HepG2 (cell line): Measurements from ENCODE around the gene CNP. TPM values are rescaled to one million over a fixed set of nuclear protein-coding genes. Genes with fewer than 3 reads are reported as not detected.

ENCODE experiments used
- CBX2 ChIP-seq, 2 experiments: fragments of 200-600 bp in 1 of 2; sonication (generic); formaldehyde crosslinking in 1 of 2; IDR thresholded peaks; 2 replicates each; pipeline versions ENCODE4 v1.7.0 to v1.8.1; 2018 to 2022; ENCODE audit warnings: low read depth in 2 of 2, low read length in 1 of 2, mild to moderate bottlenecking in 1 of 2, missing genetic modification reagents in 1 of 2
- CSRNP1 ChIP-seq: sonication (generic); formaldehyde crosslinking; IDR thresholded peaks from 2 replicates; pipeline ENCODE4 v1.8.1; 2023; ENCODE audit warnings: mild to moderate bottlenecking, missing genetic modification reagents
- GATAD1 ChIP-seq: IDR thresholded peaks from 2 replicates; pipeline ENCODE4 v1.6.1; 2016; ENCODE audit warnings: missing genetic modification reagents, missing compliant biosample characterization
- GLI4 ChIP-seq: sonication (generic); formaldehyde crosslinking; IDR thresholded peaks from 2 replicates; pipeline ENCODE4 v1.5.1; 2020; ENCODE audit warnings: missing genetic modification reagents, mild to moderate bottlenecking, moderate library complexity, borderline replicate concordance
- HNRNPK ChIP-seq: fragments of 200-400 bp; formaldehyde crosslinking; IDR thresholded peaks from 2 replicates; pipeline ENCODE4 v1.6.1; 2018; ENCODE audit warnings: low read length, low read depth, moderate library complexity, mild to moderate bottlenecking; ENCODE audit not compliant: poor library complexity, severe bottlenecking
- ISX ChIP-seq: sonication (generic); formaldehyde crosslinking; conservative IDR thresholded peaks from 2 replicates; pipeline ENCODE4 v1.5.0; 2020; ENCODE audit warnings: missing genetic modification reagents
- PCBP1 ChIP-seq: fragments of 200-400 bp; formaldehyde crosslinking; IDR thresholded peaks from 2 replicates; pipeline ENCODE4 v1.6.1; 2017; ENCODE audit warnings: mild to moderate bottlenecking, low read depth, low read length, borderline replicate concordance
- SMARCE1 ChIP-seq: fragments of 450-650 bp; IDR thresholded peaks from 2 replicates; pipeline ENCODE4 v1.6.1; 2017; ENCODE audit warnings: borderline replicate concordance
- WIZ ChIP-seq: sonication (generic); formaldehyde crosslinking; IDR thresholded peaks from 2 replicates; pipeline ENCODE4 v1.5.1; 2020; ENCODE audit warnings: mild to moderate bottlenecking, missing genetic modification reagents
- YY1 ChIP-seq: IDR thresholded peaks from 2 replicates; pipeline ENCODE4 v1.6.1; 2011; ENCODE audit warnings: low read length, low read depth, moderate library complexity, mild to moderate bottlenecking; ENCODE audit not compliant: insufficient read depth, insufficient replicate concordance
- ZBTB37 ChIP-seq: sonication (generic); formaldehyde crosslinking; IDR thresholded peaks from 2 replicates; pipeline ENCODE4 v1.4.0; 2020; ENCODE audit warnings: mild to moderate bottlenecking, missing genetic modification reagents
- ZBTB4 ChIP-seq: sonication (generic); formaldehyde crosslinking; IDR thresholded peaks from 2 replicates; pipeline ENCODE4 v1.4.0; 2020; ENCODE audit warnings: missing genetic modification reagents, mild to moderate bottlenecking, borderline replicate concordance
- ZKSCAN8 ChIP-seq: IDR thresholded peaks from 2 replicates; pipeline ENCODE4 v1.6.1; 2016; ENCODE audit warnings: borderline replicate concordance, missing genetic modification reagents, missing compliant biosample characterization
- ZMYM2 ChIP-seq: sonication (generic); formaldehyde crosslinking; IDR thresholded peaks from 2 replicates; pipeline ENCODE4 v1.8.0; 2022; ENCODE audit warnings: mild to moderate bottlenecking, missing genetic modification reagents
- ZMYM4 ChIP-seq: sonication (generic); formaldehyde crosslinking; IDR thresholded peaks from 2 replicates; pipeline ENCODE4 v1.8.1; 2023; ENCODE audit warnings: mild to moderate bottlenecking, missing genetic modification reagents
- ZNF17 ChIP-seq: sonication (generic); formaldehyde crosslinking; IDR thresholded peaks from 2 replicates; pipeline ENCODE4 v1.5.0; 2020; ENCODE audit warnings: mild to moderate bottlenecking, missing genetic modification reagents
- ZNF768 ChIP-seq: sonication (generic); formaldehyde crosslinking; IDR thresholded peaks from 2 replicates; pipeline ENCODE4 v1.4.0; 2020; ENCODE audit warnings: missing genetic modification reagents
- ZNF784 ChIP-seq: sonication (generic); formaldehyde crosslinking; IDR thresholded peaks from 2 replicates; pipeline ENCODE4 v1.5.1; 2020; ENCODE audit warnings: missing genetic modification reagents, mild to moderate bottlenecking, borderline replicate concordance
- polyA plus RNA-seq, 8 experiments: library from polyadenylated mRNA; depleted of rRNA in 3 of 8; stranded (reverse) in 7 of 8; unstranded in 1 of 8; fragments of >200 nt; fragmentation: Illumina TruSeq in 4 of 8; extraction: Trizol in 4 of 8; gene quantifications; 2 replicates each; pipeline versions ENCODE4 v1.2.1 to v1.2.3, GENCODE V29; 2011 to 2016; ENCODE audit warnings: low read depth in 4 of 8, missing spikeins in 1 of 8, mixed read lengths in 1 of 8; ENCODE audit not compliant: insufficient read depth in 1 of 8
- total RNA-seq, 5 experiments: library from RNA; depleted of rRNA; stranded (reverse); fragments of >200 nt; fragmentation: Illumina TruSeq; extraction: Trizol; gene quantifications; 2 replicates each; pipeline ENCODE4 v1.2.3, GENCODE V29; 2016; ENCODE audit warnings: low read depth in 1 of 5

The CNP gene
- total and polyA plus RNA-seq, 2 of the 13 experiments (the other 11 are each of a cell fraction or from before 2014, with no cell fraction given) = 97.2 to 161 TPM

GRCh38 chr17:41967141-41967920 lies 736 bp downstream of the CNP start (continued):
- TF ChIP-seq ZNF17 (no peak), ZKSCAN8 (CRISPR knock-in tag) (no peak), WIZ (CRISPR knock-in tag) (no peak), ZNF784 (CRISPR knock-in tag) (peak; percentile 62; the same call in 1 of the 2 replicates), YY1 (peak; percentile 86), CBX2 (IDR thresholded peaks at IDR 0.05; ENCODE audit: low read depth, low read length) (no peak), CBX2 (CRISPR knock-in tag; IDR thresholded peaks at IDR 0.05; ENCODE audit: low read depth) (no peak), GATAD1 (CRISPR knock-in tag) (no peak), GLI4 (0 out of 2 replicates have a peak, but pooled peaks have one; percentile 39), ZNF768 (CRISPR knock-in tag) (peak; percentile 99), ZMYM4 (CRISPR knock-in tag) (peak; percentile 45; the same call in 1 of the 2 replicates), CSRNP1 (CRISPR knock-in tag) (no peak), ZMYM2 (CRISPR knock-in tag) (no peak), PCBP1 (peak; percentile 43; the same call in 1 of the 2 replicates), ZBTB4 (CRISPR knock-in tag) (no peak; the same call in 1 of the 2 replicates), HNRNPK (no peak), ZBTB37 (CRISPR knock-in tag) (peak; percentile 49; the same call in 1 of the 2 replicates), SMARCE1 (no peak), ISX (CRISPR knock-in tag) (no peak)
